NOMO-1 treated with dmso at 0.1 percent for 144 hours (cell line): ENCODE results near the gene RASGRF2.
"Not testable (repeated sequence)": the region's sequence is repeated elsewhere in the genome, so short reads cannot be mapped to it uniquely, and the experiment has no call there.

Experiments
- DNase-seq: peaks from one replicate; lab custom pipeline; 2025; ENCODE audit not compliant: unreplicated experiment; lab: John Stamatoyannopoulos, UW

The RASGRF2 gene

GRCh38 chr5:80982093-80982492 is 21.9 kb downstream of the RASGRF2 start:
- no peak for DNase-seq

GRCh38 chr5:80985600-80986228 is 25.6 kb downstream of the RASGRF2 start:
- DNase-seq: no peak

- DNase-seq: no peak
Measured at GRCh38 chr5:80986382-80986781, 26.2 kb downstream of the RASGRF2 start.

DNA sequence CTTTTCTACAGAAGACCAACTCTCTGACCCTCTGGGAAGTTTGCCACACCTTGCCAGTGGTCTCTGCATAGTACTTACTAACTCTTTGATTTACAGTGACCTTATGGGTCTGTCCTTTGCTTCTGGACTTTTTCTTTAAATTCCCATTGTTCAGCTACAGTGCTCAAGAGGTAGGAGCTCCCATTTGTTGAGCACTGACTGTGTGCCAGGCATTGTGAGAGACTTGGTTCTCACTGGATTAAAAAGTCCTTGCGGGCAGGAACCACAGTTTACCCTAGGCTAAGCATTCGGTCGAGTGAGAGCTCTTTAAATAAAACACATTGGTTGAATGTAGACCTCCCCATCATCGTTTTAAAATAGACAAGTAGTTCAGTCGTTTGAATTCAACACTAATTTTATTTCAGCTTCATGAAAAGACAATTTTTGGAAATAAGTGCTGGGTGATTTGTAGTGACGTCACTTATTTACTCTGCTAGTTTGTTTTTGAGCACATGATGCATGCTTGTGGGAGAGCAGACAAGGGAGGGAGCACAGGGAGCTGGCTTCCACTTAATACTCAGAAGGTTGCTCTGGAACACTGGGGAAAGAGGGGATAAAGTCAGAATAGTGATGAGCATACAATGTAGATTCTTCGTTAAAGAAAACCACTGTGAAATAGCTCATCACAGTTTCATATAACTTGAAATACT is 27.1 kb downstream of the RASGRF2 start:
- DNase-seq: no peak

- DNase-seq: no peak
Measured at GRCh38 chr5:80988419-80988935, 28.3 kb downstream of the RASGRF2 start.

DNA sequence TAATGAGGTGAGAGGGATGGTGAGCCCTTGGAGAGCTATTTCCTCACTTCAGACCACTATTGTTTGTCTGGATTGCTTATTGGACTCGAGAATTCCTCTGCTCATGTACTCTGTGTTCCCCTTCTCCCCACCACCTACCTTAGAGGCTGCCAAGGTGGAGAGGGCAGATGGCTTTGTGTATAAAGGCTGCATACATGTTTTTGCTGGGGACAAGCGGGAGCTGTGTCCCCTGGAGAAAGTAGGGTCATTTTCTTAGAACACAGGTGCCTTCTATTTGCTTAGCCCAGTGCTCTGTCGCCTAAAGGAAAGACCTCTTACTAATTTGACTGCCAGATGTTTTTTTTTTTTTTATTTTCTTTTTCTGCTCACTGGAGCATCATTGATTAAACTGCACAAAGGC is 29.7 kb downstream of the RASGRF2 start:
- DNase-seq: no peak

DNA sequence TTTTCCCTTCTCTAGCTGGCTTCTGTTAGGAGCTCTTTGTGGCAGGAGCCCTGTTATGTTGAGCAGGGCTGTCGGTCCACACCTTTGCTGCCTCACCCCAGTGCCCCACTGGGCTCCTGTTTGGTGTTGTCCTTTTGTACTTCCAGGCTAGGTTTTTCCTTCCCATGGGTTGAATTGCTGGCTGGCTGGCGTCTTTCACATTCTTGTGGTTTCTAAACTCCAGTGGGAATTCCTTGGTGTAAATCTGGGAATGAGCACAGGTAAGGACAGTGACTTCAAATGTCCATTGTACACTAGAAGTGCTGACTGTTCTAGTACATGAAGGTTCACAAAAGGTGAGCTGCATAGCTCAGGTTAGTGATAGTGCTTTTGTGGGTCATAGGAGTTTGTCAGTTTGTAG is 30.4 kb downstream of the RASGRF2 start:
- DNase-seq: no peak

GRCh38 chr5:80990971-80991370 is 30.8 kb downstream of the RASGRF2 start:
- DNase-seq: no peak

DNA sequence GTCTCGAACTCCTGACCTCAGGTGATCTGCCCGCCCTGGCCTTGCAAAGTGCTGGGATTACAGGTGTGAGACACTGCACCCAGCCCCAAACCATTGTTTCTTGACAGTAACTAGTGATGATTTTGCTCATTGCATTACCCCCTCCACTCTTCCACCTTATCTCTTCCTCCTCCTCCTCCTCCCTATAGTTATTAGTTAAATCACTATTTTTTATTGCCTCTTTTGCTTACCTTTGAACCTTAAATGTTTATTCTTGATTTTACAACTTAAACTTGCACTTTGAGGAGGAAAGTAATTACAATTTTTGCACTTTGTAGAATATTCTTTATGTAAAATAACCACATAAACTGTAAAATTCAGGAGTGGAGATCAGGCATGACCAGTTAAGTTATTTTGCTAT is 35.7 kb downstream of the RASGRF2 start:
- no peak for DNase-seq

GRCh38 chr5:80998590-80998979 is 38.4 kb downstream of the RASGRF2 start:
- DNase-seq: no peak

DNA sequence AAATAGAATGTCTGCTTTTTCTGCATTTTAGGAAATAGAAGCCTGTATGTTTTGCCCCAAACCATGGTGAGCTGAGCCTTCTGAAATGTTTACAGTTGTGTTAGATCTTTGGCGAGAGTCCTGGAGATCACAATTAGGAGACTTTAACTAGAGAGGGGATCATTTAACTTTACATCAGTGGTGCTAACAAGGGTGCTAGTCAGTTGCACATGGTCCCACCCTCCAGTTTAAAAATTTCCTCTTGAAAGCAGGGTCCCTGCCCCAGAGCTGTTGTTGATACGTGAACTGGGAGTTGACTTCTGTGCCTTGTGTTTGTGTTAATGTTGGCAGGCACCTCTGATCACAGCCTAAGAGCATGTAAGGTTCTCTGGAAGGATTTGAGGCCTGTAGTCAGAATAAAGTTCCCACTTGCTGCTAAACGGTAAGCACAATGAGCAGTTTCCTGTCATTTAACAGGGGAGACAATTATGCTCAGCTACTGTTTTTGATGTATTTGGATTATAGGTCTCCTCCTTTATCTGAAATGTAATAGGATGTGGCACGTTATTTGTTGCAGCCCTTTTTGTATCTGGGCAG is 43.7 kb downstream of the RASGRF2 start:
- DNase-seq: no peak

GRCh38 chr5:81005708-81006107 is 45.5 kb downstream of the RASGRF2 start:
- no peak for DNase-seq

- DNase-seq: no peak
Measured at GRCh38 chr5:81006231-81006630, 46.1 kb downstream of the RASGRF2 start.

DNA sequence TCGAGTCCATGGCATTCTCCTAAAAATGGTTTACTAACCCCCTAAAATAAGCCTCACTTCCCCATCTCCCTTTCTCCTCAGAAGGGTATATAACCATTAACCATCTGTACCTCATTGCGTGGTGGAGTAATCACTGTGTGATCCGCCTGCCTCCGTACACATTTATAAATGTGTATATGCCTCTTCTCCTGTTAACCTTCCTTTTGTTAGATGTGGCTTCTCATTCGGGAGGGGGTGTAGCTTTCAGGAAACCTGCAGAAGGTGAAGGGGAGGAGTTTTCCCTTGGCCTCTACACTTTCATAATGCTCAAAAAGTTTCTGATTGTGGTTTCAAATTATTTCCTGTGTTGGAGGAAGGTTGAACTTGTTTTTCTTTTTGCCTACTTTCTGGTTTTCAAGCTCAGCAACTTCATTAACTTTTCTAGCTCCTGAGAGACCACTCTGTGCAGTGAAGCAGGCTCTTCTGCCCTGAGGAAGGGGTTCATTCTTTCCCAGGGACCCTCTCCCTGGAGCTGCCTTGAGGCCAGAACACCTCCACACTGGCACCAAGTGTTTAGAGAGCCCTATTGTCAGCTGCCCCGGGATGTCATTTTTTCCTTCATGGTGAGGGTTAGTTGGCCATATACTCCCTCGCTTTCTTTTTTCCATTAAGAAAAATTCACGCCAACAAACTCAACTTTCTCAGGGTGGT is 46.9 kb downstream of the RASGRF2 start:
- DNase-seq: no peak

DNA sequence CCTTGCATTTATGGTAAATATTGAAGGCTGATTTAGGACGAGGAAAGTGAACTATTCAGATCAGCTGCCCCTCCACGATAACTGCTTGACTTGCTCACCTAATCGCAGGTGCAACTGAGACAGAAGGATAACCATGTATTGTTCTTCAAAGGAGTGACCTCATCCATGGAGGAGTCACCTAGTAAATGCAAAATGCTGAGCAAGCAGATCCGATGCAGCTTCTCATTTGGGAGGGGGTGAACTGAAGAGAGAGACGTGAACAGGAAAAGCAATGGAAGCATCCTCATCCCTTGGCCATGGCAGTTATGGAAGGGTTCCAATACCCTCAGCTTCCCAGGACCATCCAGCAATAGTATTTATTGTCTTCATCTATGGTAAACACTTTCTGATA is 47.5 kb downstream of the RASGRF2 start:
- DNase-seq: no peak

GRCh38 chr5:81010336-81011169 is 50.4 kb downstream of the RASGRF2 start:
- DNase-seq: no peak

DNA sequence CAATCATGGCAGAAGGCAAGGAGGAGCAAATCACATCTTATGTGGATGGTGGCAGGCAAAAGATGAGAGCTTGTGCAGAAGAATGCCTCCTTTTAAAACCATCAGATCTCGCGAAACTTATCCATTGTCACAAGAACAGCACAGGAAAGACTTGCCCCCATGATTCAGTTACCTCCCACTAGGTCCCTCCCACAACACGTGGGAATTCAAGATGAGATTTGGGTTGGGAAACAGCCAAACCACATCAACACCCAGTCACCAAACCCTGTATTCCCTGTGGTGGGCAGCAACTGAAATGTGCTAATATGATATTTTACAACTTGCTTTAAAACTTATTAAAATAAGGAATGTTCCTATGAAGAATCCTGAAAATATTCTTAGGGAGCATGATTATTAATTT is 54.2 kb downstream of the RASGRF2 start:
- DNase-seq: no peak

DNA sequence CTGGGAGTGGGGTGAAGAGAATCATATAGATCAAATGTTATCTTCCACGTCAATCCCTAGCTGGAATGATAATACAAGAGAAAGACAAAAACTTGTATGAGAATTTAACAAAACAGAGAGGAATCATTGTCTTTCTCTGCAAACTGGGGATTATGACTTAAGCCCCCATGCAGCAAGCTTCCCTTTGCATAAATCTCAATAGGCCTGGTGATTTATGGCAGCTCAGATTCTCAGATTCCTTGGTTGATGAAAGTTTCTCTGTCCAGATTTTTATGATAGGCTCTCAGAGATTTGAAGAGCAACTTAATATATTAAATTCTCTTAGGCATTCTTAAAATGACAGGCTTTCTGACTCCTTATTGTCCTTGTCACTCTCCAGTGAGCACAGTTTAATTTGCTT is 56.0 kb downstream of the RASGRF2 start:
- no peak for DNase-seq

DNA sequence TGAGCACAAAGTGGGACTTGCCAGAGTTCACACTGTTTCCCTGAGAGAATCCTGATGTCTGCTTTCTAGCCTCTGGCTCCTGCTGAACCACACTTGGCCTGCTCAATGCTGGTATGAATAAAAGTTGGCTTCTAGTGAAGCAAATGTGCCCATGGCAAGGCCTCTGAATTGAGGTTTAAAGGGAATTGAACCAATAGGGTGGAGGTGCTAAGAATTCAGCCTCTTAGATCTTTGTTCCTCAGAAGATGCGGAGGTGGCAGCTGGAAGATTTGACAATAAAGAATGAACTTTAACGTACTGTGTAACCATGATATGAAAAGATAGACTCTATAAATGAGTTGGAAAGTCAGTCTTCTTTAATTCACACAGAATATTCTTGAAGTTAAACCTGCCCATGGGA is 57.2 kb downstream of the RASGRF2 start:
- DNase-seq: no peak

GRCh38 chr5:81018608-81019007 is 58.4 kb downstream of the RASGRF2 start:
- DNase-seq: not testable (repeated sequence)

- DNase-seq: no peak
Measured at GRCh38 chr5:81019748-81020147, 59.6 kb downstream of the RASGRF2 start.
